ENCODE results near the gene KNDC1.

- TF ChIP-seq EP300 (IDR thresholded peaks at IDR 0.05) = no peak
- TF ChIP-seq, protein P1, sequence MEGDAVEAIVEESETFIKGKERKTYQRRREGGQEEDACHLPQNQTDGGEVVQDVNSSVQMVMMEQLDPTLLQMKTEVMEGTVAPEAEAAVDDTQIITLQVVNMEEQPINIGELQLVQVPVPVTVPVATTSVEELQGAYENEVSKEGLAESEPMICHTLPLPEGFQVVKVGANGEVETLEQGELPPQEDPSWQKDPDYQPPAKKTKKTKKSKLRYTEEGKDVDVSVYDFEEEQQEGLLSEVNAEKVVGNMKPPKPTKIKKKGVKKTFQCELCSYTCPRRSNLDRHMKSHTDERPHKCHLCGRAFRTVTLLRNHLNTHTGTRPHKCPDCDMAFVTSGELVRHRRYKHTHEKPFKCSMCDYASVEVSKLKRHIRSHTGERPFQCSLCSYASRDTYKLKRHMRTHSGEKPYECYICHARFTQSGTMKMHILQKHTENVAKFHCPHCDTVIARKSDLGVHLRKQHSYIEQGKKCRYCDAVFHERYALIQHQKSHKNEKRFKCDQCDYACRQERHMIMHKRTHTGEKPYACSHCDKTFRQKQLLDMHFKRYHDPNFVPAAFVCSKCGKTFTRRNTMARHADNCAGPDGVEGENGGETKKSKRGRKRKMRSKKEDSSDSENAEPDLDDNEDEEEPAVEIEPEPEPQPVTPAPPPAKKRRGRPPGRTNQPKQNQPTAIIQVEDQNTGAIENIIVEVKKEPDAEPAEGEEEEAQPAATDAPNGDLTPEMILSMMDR (IDR thresholded peaks at IDR 0.05) = no peak
- no peak for TF ChIP-seq POLR2AphosphoS5 (IDR thresholded peaks at IDR 0.05)
These were observed 91.6 kb downstream of the KNDC1 start for GRCh38 chr10:133251388-133252222.

All from esophagus muscularis mucosa (tissue), 4 donors.